Measurements from ENCODE around the gene CXCL14.
A peak's percentile ranks its signal among the peaks of the same experiment; 100 is the strongest.

CXCL14 gene

GRCh38 chr5:135551593-135552447 lies 27.0 kb downstream of the CXCL14 start:
- peak; percentile 82 for TF ChIP-seq CTCF (IDR thresholded peaks at IDR 0.05; ENCODE audit: extremely low read depth, insufficient read depth, missing control alignments)
- peak; percentile 78 for DNase-seq (ENCODE audit: low spot score)
- in situ Hi-C loops (cut with MboI; ENCODE audit: low pct_unique_long_range_greater_than_20kb, low sequenced_read_pairs, unreplicated experiment): loop anchor here (25.0 kb wide), 1 partner anchor 285 kb away; the partner anchor contains the start of gene SLC25A48

- DNase-seq (ENCODE audit: low spot score): no peak
- in situ Hi-C loops (cut with MboI; ENCODE audit: low pct_unique_long_range_greater_than_20kb, low sequenced_read_pairs, unreplicated experiment): no loop called here
- no peak for TF ChIP-seq CTCF (IDR thresholded peaks at IDR 0.05; ENCODE audit: extremely low read depth, insufficient read depth, missing control alignments)
Measured at GRCh38 chr5:135549413-135549812, 29.4 kb downstream of the CXCL14 start.

DNA sequence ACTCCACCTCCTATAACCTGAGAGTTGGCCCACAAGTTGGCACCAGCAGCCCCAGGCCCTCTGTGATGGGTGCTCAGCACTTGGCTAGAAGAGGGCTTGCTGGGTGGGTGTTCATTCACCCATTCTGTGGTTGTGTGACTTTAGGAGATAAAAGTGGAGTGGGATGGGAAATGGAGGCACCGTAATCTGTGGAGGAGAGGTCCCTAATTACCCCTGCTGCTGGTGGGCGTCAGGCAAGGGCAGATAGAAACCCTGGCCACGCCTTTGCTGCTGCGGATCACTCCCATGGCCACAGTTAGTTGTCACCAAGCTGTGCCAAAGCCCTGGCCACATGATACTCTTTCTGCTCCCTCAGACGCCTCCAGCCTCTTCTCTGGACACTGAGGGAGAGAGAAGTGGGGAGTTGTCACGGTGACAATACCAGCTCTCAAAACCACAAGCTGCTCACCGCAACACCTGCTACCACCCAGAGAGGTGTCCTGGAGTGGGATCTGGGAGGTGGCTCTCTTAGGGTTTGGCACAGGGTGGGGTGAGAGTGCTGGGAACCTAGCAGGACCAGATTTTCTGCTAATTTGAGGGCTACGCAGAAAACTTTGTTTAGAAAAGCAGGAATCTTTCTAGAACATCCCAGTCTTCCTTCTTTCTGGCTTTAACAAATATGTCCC lies 31.1 kb downstream of the CXCL14 start:
- in situ Hi-C loops (cut with MboI; ENCODE audit: low pct_unique_long_range_greater_than_20kb, low sequenced_read_pairs, unreplicated experiment): no loop called here
- no peak for DNase-seq (ENCODE audit: low spot score)
- TF ChIP-seq CTCF (IDR thresholded peaks at IDR 0.05; ENCODE audit: extremely low read depth, insufficient read depth, missing control alignments): no peak

- in situ Hi-C loops (cut with MboI; ENCODE audit: low pct_unique_long_range_greater_than_20kb, low sequenced_read_pairs, unreplicated experiment): no loop called here
- no peak for DNase-seq (ENCODE audit: low spot score)
- no peak for TF ChIP-seq CTCF (IDR thresholded peaks at IDR 0.05; ENCODE audit: extremely low read depth, insufficient read depth, missing control alignments)
Measured at GRCh38 chr5:135546912-135547311, 31.9 kb downstream of the CXCL14 start.

GRCh38 chr5:135546101-135546500 lies 32.7 kb downstream of the CXCL14 start:
- TF ChIP-seq CTCF (IDR thresholded peaks at IDR 0.05; ENCODE audit: extremely low read depth, insufficient read depth, missing control alignments): no peak
- DNase-seq (ENCODE audit: low spot score): no peak
- in situ Hi-C loops (cut with MboI; ENCODE audit: low pct_unique_long_range_greater_than_20kb, low sequenced_read_pairs, unreplicated experiment): no loop called here

DNA sequence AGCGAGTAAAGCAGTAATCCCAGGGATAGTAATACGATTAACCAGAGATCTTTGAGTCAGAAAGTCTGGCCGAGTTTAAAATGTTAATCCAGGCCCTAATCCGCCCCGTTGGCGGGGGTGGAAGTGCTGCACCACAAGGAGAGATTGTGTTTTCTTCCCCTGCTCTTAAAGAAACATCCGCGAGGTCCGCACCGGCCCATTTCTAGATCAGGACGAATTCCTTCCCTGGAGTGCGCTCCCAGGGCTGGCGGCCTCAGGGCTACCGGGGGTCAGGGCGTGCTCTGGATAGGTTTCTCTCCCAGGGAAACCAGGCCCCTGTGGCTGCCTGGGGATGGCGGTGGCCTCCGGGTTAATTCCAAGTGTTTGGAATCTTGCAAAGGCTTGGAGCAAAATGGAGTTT lies 33.7 kb downstream of the CXCL14 start:
- no peak for DNase-seq (ENCODE audit: low spot score)
- in situ Hi-C loops (cut with MboI; ENCODE audit: low pct_unique_long_range_greater_than_20kb, low sequenced_read_pairs, unreplicated experiment): no loop called here

More for the DNA sequence above, 33.7 kb downstream of the CXCL14 start:
- no peak for TF ChIP-seq CTCF (IDR thresholded peaks at IDR 0.05; ENCODE audit: extremely low read depth, insufficient read depth, missing control alignments)
